HG03139 (cell line): ENCODE data around the gene COBLL1.

Experiments
- ATAC-seq: cut with Tn5 transposase; IDR thresholded peaks from one replicate; pipeline ENCODE4 v1.9.1; 2021; ENCODE audit not compliant: unreplicated experiment

The COBLL1 gene

DNA sequence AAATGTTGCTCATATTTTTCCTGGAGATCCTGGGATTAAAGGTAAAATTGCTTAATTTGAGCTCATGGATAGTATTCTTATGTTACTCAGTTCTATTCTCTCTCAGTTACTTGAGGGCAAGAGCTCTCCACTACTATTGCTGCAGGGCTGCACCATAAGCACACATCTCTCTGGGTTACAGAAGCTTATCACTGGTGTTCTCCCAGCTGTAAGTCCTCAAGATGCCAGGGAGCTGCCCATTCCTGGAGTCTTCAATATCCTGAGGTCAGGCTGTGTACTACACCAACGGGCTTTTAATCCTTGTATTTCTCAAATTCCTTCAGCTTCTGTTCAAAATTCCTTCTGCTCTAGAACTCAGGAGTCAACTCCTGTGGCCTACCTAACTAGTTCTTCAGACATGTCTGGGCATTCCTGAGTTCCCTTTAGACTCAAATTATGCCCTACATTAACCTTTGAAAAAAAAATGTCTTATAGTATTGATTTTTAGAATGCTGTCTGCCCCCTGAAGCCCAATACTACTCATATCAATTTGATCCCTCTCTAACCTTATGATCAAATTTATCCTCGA is 17.7 kb upstream of the COBLL1 start:
- no peak for ATAC-seq

DNA sequence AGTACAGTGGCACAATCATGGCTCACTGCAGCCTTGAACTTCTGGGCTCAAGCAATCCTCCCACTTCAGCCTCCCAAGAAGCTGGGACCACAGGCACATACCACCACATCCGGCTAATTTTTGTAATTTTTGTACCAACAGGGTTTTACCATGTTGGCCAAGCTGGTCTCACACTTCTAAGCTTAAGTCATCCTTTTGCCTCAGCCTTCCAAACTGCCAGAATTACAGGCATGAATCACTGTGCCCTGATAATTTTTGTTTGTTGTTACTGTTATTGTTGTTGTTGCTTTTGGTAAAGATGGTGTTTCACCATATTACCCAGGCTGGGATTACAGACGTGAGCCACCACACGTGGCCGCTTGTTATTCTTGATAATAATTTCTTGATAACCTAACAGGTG is 10.5 kb upstream of the COBLL1 start:
- no peak for ATAC-seq

- ATAC-seq: no peak
Measured at GRCh38 chr2:164850235-164850634, 8.6 kb upstream of the COBLL1 start.

- no peak for ATAC-seq
Measured at GRCh38 chr2:164849506-164849905, 7.9 kb upstream of the COBLL1 start.

DNA sequence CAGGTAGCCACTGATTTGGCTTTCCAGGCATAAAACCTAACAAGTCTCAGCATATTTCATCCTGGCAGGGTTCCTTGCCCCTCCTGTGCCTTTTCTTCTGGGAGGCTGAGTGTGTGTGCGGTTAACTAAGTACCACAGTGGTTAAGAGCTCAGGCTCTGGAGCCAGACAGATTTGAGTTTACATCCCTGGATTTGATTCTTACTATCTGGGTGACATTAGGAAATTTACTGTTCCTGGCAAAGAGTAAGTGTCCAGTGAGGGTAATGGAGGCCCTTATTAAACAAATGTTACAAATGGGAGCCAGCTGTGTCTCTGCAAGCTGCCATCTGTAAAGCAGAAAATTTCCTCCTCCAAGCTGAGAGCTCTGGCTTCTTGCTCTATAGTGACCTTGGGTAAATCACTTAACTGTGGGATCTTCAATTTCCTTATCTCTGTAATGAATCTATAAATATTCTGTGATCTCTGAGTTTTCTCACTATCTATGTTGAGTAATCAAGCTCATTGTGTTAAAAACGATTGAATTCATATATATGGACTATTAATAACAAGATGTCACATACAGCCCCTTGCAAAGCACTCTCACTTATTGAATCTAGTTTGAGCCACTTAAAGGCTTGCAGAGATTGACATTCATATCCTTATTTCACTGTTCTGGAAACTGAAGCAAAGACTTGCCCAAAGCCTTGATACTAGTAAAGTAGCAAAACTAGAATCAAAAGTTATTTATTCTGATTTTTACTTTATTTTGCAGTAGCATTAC is 6.5 kb upstream of the COBLL1 start:
- ATAC-seq: no peak

GRCh38 chr2:164847291-164847690 is 5.7 kb upstream of the COBLL1 start:
- ATAC-seq: no peak

- ATAC-seq: no peak
Measured at GRCh38 chr2:164846276-164846675, 4.7 kb upstream of the COBLL1 start.

DNA sequence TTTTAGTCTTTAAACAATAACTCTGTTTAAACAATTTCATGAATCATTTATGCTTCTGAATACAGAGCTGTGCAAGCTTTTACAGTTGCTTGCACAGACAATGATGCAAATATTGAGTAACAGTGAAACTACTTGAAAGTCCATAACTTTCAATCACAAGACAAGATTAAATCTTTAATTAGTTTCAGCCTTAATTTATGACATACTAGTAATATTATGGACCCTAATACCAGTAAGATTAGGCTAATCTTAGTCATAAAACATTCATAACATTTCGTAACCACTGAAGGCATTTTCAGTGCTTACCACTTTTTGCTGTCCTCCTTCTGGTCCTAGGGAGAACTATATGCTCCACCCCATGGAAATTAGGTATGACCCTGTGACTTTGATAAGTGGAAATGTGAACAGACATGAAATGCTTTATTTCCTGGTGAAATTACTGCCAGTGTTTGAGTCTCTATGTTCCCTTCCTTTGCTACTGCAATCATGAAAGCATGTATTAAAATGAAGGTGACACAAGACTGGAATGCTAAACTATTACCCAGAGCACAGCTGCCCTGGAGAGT is 1.8 kb upstream of the COBLL1 start:
- no peak for ATAC-seq

- ATAC-seq: no peak
Measured at GRCh38 chr2:164842624-164842966, 972 bp upstream of the COBLL1 start.

DNA sequence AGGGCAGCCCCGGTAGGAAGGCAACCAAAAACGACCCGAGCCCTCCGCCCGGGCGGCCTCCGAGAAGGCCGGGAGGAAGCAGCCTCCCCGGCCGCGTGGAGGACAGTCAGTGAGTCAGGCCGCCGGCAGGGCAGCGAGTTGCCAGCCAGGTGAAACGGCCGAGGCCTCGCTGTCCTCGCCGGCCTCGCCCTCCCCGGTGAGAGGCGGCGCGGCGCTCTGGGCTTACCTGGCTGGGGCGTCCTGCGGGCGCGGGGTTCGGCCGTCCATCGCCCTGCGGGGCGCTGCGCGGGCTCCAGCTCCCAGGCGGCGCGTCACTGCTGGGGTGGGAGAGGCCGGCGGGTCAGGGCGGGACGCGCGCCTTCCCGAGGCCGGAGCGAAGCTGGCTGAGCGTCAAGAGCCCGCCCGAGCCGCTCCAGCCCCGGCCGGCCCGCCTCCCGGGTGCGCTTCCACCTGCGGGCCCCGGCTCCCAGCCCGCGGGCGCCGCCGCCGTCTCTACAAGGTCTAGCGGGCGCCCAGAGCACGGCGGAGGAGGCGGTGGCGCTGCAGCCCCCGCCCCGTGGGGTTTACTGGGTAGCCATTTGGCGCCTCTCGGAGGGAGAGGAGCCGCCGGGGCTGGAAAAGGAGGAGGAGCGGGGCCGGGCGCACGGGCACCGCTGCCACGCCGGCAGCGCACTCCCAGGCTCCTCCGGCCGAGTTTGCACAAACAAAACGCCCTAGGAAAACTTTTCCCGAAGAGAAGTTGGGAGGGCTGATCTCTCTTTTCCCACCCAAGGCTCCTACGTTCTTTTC is 499 bp downstream of the COBLL1 start:
- peak; percentile 62 for ATAC-seq

- no peak for ATAC-seq
Measured at GRCh38 chr2:164840458-164840929, 1.1 kb downstream of the COBLL1 start.

DNA sequence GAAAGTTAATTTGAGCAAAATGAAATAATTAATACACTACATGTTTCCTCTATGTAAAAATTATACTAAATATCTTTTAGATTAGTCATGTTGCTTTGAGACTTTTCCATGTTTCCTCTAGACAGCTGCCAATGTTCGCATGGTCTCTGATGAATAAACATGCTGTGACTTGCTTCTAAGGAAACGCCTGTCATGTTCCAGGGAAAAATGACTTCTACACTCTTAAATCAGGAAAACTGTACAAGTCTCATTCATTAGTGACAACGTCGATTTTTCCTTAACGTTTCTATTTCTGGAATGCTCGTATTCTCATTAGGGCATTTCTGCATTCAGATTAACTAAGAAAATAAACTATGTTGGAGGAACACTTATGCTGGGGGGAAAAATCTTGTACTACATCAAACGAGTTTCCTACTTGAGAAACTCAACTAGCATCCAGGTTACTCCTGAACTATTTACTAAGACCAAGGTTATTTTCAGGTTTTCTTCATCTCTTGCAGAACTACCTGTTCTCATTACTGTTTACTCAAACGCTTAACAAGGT is 1.6 kb downstream of the COBLL1 start:
- no peak for ATAC-seq

DNA sequence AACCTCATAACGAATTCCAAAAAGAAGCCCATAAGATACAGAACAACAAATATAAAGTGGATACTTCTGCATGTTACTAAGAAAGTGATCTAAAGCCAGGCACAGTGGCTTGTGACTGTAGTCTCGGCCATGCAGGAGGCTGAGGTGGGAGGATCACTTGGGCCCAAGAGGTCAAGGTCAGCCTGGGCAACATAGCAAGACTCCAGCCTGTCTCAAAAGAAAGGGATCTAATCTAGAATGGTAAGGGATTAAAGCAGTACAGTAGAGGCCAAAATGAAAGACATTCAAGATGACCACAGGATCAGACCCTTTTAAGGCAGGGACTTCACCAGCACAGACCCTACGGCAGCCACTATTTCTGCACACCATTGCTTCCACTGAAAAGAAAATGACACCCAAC is 3.8 kb downstream of the COBLL1 start:
- ATAC-seq: no peak

GRCh38 chr2:164836907-164837306 is 4.7 kb downstream of the COBLL1 start:
- ATAC-seq: no peak

DNA sequence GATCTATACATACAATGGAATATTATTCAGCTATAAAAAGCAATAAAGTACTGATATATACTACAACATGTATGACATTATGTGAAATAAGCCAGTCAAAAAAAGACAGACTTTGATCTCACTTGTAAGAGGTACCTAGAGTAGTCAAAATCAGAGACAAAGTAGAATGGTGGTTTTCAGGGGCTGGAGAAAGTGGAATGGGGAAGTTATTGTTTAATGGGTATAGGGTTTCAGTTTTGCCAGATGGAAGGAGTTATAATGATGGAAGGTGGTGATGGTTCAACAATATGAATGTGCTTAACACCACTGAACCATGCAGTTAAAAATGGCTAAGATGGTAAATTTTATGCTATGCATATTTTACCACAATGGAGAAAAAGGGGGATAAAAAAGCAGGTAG is 6.3 kb downstream of the COBLL1 start:
- no peak for ATAC-seq

DNA sequence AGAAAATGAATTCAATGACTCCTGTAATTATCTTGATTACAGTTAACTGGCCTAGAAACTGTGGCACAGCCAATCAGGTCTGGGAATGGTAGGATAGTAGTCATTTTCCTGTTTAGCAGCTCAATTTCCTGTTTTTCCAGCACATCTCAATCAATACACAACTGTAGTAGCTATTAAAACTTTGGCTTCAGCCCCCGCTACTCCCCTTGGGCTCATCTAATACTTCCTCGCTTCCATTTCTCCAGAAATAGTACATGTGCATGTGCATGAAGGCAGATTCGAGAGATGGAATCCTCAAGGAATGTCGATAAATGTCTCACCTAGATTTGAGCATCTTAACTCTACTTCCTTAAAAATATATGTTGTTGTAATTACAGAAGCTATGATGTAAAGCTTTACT is 9.7 kb downstream of the COBLL1 start:
- ATAC-seq: no peak

DNA sequence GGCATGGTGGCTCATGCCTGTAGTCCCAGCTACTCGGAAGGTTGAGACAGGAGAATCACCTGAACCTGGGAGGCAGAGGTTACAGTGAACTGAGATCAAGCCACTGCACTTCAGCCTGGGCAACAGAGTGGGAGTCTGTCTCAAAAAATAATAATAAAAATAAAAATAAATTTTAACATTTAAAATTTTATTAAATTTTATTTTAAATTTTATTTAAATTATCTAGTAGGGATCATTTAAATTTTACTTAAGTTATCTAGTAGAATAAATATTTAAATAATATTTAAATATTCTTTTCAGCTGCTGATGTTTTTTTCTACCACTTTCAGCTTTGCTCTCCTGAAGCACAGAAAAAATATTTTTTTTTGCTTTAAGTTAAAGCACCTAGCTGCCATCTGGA is 10.4 kb downstream of the COBLL1 start:
- ATAC-seq: no peak

DNA sequence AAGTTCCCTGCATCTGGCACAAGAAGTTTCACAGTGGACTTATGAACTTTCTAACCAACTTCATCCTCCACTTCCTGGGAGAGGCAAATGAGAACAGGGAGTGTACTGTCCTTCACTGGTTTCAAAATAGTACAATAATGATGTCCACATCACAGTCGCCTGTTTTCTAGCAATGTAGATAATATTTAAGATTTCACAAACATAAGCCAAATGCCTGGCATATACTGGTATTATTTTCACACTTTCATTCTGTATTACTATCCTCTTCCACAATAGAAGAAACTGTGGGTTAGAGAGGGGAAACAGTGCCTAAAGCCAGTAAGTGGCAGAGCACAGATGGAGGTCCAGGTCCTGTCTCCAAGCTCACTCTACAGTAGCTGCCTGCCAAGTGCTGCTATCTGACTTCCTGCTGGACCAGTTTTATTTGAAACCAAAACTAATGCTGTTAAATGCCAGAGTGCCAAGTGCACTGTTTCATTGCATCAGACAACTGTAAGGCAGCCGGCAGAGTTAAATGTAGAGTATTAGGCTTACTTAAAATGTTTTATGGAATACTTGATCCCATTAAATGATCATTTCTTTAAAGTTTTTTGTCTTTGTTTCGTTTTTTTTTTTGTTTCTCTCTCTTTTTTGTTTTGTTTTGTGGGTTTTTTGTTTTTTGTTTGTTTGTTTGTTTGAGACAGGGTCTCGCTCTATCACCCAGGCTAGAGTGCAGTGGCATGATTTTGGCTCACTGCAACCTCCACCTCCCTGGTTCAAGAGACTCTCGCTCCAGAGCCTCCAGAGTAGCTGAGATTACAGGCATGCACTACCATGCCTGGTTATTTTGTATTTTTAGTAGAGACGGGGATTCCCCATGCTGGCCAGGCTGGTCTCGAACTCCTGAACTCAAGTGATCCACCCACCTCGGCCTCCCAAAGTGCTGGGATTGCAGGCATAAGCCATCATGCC is 15.1 kb downstream of the COBLL1 start:
- no peak for ATAC-seq

GRCh38 chr2:164824872-164825271 is 16.8 kb downstream of the COBLL1 start:
- ATAC-seq: no peak

GRCh38 chr2:164823126-164823525 is 18.5 kb downstream of the COBLL1 start:
- ATAC-seq: no peak
